OCI-LY1 (cell line): ENCODE measurements around the gene TMEM37.

Experiments
- H2AFZ ChIP-seq: fragments of 200-600 bp; sonication (generic), shearing (Covaris generic); 2 replicates; pipeline ENCODE4 v1.6.0; 2014; ENCODE audit warnings: antibody characterized with exemption, mild to moderate bottlenecking, low read length
- H3F3A ChIP-seq: fragments of 200-600 bp; sonication (generic), shearing (Covaris generic); 2 replicates; pipeline ENCODE4 v1.6.0; 2014; ENCODE audit warnings: mild to moderate bottlenecking, antibody characterized with exemption, low read length, moderate library complexity; ENCODE audit not compliant: insufficient read depth
- H3K27ac ChIP-seq: fragments of 200-600 bp; sonication (generic); 2 replicates; pipeline ENCODE4 v1.5.1; 2014; ENCODE audit warnings: low read length, mixed run types, mild to moderate bottlenecking, low read depth; ENCODE audit not compliant: poor library complexity, severe bottlenecking
- H3K27me3 ChIP-seq: fragments of 200-600 bp; sonication (generic); 2 replicates; pipeline ENCODE4 v1.6.0; 2014; ENCODE audit warnings: antibody characterized with exemption, mild to moderate bottlenecking, low read length, moderate library complexity; ENCODE audit not compliant: insufficient read depth
- H3K36me3 ChIP-seq: fragments of 200-600 bp; sonication (generic); 2 replicates; pipeline ENCODE4 v1.6.1; 2014; ENCODE audit warnings: mild to moderate bottlenecking, antibody characterized with exemption, low read length, moderate library complexity, mixed read lengths; ENCODE audit not compliant: insufficient read depth
- H3K4me1 ChIP-seq: fragments of 200-600 bp; sonication (generic); 2 replicates; pipeline ENCODE4 v1.5.1; 2014; ENCODE audit warnings: mild to moderate bottlenecking, low read length, moderate library complexity; ENCODE audit not compliant: insufficient read depth, severe bottlenecking
- H3K4me2 ChIP-seq: fragments of 200-600 bp; sonication (generic), shearing (Covaris generic); 2 replicates; pipeline ENCODE4 v1.6.1; 2014; ENCODE audit warnings: low read length
- H3K4me3 ChIP-seq: fragments of 200-600 bp; sonication (generic); 2 replicates; pipeline ENCODE4 v1.5.1; 2014; ENCODE audit warnings: low read length, low read depth, mild to moderate bottlenecking, mixed read lengths; ENCODE audit not compliant: poor library complexity, severe bottlenecking
- H3K79me2 ChIP-seq: fragments of 200-600 bp; shearing (Covaris generic); 2 replicates; pipeline ENCODE4 v1.6.1; 2016; ENCODE audit warnings: mixed run types, low read length, mixed read lengths; ENCODE audit not compliant: insufficient read depth
- H3K9ac ChIP-seq: fragments of 200-600 bp; sonication (generic), shearing (Covaris generic); 2 replicates; pipeline ENCODE4 v1.6.1; 2014; ENCODE audit warnings: mild to moderate bottlenecking, low read length, mixed read lengths
- H3K9me2 ChIP-seq: fragments of 200-600 bp; sonication (generic), shearing (Covaris generic); 2 replicates; pipeline ENCODE4 v1.6.1; 2014; ENCODE audit warnings: low read depth, mild to moderate bottlenecking, low read length, mixed read lengths
- H3K9me3 ChIP-seq: fragments of 200-600 bp; shearing (Covaris generic); 2 replicates; pipeline ENCODE4 v1.6.1; 2014; ENCODE audit warnings: low read length, mixed read lengths
- H4K20me1 ChIP-seq: fragments of 200-600 bp; sonication (generic), shearing (Covaris generic); 2 replicates; pipeline ENCODE4 v1.6.0; 2016; ENCODE audit warnings: mild to moderate bottlenecking, low read length; ENCODE audit not compliant: insufficient read depth
- EZH2 ChIP-seq: fragments of 200-600 bp; sonication (generic), shearing (Covaris generic); IDR thresholded peaks from 2 replicates; pipeline ENCODE4 v1.8.0; 2017; ENCODE audit warnings: borderline replicate concordance, mixed run types, mild to moderate bottlenecking, antibody characterized with exemption, low read length, moderate library complexity, mixed read lengths
- TF ChIP-seq, protein P1 (sequence below): fragments of 200-600 bp; sonication (generic), shearing (Covaris generic); IDR thresholded peaks from 2 replicates; pipeline ENCODE4 v1.5.1; 2017; ENCODE audit warnings: mild to moderate bottlenecking, antibody characterized with exemption, low read length, moderate library complexity, mixed read lengths

The TMEM37 gene

DNA sequence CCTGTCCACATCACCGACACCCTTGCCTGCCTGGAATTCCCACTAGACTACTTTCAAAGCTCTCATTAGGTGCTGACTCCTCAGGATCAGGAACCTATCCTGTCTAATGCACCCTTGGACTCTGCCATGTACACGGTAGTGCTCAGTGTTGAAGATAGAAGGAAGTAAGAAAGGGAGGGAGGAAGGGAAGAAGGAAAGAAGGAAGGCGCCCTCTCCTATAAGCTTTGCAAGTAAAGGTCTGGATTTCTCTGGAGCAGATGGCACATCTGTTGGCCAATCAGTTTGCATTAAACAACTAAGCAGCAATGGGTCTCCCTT lies 47.3 kb downstream of the TMEM37 start:
- no peak overlapping the region for H3K27ac ChIP-seq
- 0 out of 2 replicates have a peak, but pooled peaks cover 2% of the 10 kb centered on the region for H3K27me3 ChIP-seq
- no peak overlapping the region for H3K9ac ChIP-seq
- TF ChIP-seq, protein P1, sequence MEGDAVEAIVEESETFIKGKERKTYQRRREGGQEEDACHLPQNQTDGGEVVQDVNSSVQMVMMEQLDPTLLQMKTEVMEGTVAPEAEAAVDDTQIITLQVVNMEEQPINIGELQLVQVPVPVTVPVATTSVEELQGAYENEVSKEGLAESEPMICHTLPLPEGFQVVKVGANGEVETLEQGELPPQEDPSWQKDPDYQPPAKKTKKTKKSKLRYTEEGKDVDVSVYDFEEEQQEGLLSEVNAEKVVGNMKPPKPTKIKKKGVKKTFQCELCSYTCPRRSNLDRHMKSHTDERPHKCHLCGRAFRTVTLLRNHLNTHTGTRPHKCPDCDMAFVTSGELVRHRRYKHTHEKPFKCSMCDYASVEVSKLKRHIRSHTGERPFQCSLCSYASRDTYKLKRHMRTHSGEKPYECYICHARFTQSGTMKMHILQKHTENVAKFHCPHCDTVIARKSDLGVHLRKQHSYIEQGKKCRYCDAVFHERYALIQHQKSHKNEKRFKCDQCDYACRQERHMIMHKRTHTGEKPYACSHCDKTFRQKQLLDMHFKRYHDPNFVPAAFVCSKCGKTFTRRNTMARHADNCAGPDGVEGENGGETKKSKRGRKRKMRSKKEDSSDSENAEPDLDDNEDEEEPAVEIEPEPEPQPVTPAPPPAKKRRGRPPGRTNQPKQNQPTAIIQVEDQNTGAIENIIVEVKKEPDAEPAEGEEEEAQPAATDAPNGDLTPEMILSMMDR, result no peak
- no peak for TF ChIP-seq EZH2
- H3K36me3 ChIP-seq, result no peaks in the 10 kb centered on the region
- H3K79me2 ChIP-seq, result no peaks in the 10 kb centered on the region
- H4K20me1 ChIP-seq, result no peaks in the 10 kb centered on the region
- no peak overlapping the region for H2AFZ ChIP-seq
- H3F3A ChIP-seq, result no peaks in the 10 kb centered on the region
- no peaks in the 10 kb centered on the region for H3K9me3 ChIP-seq
- no peaks in the 10 kb centered on the region for H3K4me1 ChIP-seq
- H3K4me2 ChIP-seq, result no peak overlapping the region
- no peaks in the 10 kb centered on the region for H3K9me2 ChIP-seq
- no peak overlapping the region for H3K4me3 ChIP-seq

- H3K36me3 ChIP-seq, result no peaks in the 10 kb centered on the region
- H3K79me2 ChIP-seq, result no peaks in the 10 kb centered on the region
Observed at GRCh38 chr2:119480184-119480583, 48.5 kb downstream of the TMEM37 start.

GRCh38 chr2:119480718-119481142 lies 49.1 kb downstream of the TMEM37 start:
- no peaks in the 10 kb centered on the region for H3K9me2 ChIP-seq
- TF ChIP-seq, protein P1, result no peak
- TF ChIP-seq EZH2, result no peak
- no peak overlapping the region for H3K4me3 ChIP-seq

More at GRCh38 chr2:119480184-119480583, 48.5 kb downstream of the TMEM37 start:
- Histone ChIP-seq H3K4me2 (no peak overlapping the region), H3F3A (no peaks in the 10 kb centered on the region), H3K4me3 (no peak overlapping the region), H3K4me1 (no peaks in the 10 kb centered on the region), H3K27me3 (0 out of 2 replicates have a peak, but pooled peaks cover 4% of the 10 kb centered on the region), H4K20me1 (no peaks in the 10 kb centered on the region), H3K27ac (no peak overlapping the region), H3K9me2 (no peaks in the 10 kb centered on the region), H3K9ac (no peak overlapping the region), H3K9me3 (no peaks in the 10 kb centered on the region), H2AFZ (no peak overlapping the region)
- TF ChIP-seq, protein P1, result no peak
- no peak for TF ChIP-seq EZH2

More at GRCh38 chr2:119480718-119481142, 49.1 kb downstream of the TMEM37 start:
- Histone ChIP-seq H3F3A (no peaks in the 10 kb centered on the region), H3K79me2 (no peaks in the 10 kb centered on the region), H4K20me1 (no peaks in the 10 kb centered on the region), H3K27ac (no peak overlapping the region), H3K4me2 (no peak overlapping the region), H3K4me1 (no peaks in the 10 kb centered on the region), H3K36me3 (no peaks in the 10 kb centered on the region), H3K9me3 (no peaks in the 10 kb centered on the region), H2AFZ (no peak overlapping the region), H3K27me3 (0 out of 2 replicates have a peak, but pooled peaks cover 4% of the 10 kb centered on the region), H3K9ac (no peak overlapping the region)
